ENCODE data around the gene PAQR6. TPM values are rescaled to one million over a fixed set of nuclear protein-coding genes. Genes with fewer than 3 reads are reported as not detected.

PAQR6 gene
- total RNA-seq, 1 donor from 2014 or later, result 12.0 TPM

DNA sequence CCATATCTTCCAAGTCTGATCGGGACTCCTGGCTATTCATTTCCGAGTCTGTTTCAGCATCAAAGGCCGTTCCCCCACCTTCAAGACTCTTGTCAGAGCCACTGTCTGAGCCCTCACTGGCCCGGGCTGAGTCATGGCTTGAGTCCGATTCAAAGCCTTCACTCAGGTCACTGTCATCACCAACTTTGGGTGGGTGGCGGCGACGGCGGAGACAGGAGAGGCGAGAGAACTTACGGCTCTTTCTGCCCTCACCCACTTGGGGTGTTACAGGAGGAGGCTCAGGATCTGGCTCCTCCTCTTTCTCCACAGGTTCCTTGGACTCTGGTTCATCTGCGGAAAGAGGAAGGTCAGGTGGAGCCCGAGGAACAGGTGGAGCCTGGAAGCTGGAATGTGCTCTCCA is 18.2 kb upstream of the PAQR6 start:
- Mint-ChIP-seq H3K4me3 (ENCODE audit: unreplicated experiment) (no peak overlapping the region), H3K36me3 (ENCODE audit: unreplicated experiment) (peaks cover 61% of the 10 kb centered on the region)
- TF ChIP-seq, protein P1, sequence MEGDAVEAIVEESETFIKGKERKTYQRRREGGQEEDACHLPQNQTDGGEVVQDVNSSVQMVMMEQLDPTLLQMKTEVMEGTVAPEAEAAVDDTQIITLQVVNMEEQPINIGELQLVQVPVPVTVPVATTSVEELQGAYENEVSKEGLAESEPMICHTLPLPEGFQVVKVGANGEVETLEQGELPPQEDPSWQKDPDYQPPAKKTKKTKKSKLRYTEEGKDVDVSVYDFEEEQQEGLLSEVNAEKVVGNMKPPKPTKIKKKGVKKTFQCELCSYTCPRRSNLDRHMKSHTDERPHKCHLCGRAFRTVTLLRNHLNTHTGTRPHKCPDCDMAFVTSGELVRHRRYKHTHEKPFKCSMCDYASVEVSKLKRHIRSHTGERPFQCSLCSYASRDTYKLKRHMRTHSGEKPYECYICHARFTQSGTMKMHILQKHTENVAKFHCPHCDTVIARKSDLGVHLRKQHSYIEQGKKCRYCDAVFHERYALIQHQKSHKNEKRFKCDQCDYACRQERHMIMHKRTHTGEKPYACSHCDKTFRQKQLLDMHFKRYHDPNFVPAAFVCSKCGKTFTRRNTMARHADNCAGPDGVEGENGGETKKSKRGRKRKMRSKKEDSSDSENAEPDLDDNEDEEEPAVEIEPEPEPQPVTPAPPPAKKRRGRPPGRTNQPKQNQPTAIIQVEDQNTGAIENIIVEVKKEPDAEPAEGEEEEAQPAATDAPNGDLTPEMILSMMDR (IDR thresholded peaks at IDR 0.05), result no peak

DNA sequence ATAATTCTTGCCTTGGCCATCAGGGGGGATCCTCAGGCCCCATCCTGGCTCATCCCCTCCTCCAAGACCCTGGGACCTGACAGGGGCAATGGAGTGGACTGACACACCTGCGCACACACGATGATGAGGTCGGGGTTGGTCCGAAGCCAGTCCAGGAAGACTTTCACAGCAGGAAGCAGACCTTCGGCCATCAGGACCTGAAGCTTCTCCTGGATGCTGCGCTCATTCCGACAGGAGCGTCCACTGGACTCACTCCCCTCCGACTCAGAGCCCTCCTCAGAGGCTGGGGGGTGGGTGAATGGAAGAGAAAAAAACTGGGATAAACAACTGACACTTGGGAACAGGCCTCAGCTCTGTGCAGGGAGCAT is 15.4 kb upstream of the PAQR6 start:
- TF ChIP-seq, protein P1 (IDR thresholded peaks at IDR 0.05), result no peak
- peaks cover 67% of the 10 kb centered on the region for H3K36me3 Mint-ChIP-seq (ENCODE audit: unreplicated experiment)
- DNase-seq (ENCODE audit: extremely low spot score, unreplicated experiment), result no peak
- H3K4me1 Mint-ChIP-seq (ENCODE audit: unreplicated experiment), result no peaks in the 10 kb centered on the region
- no peak overlapping the region for H3K4me3 Mint-ChIP-seq (ENCODE audit: unreplicated experiment)
- no peaks in the 10 kb centered on the region for H3K9me3 Mint-ChIP-seq (ENCODE audit: unreplicated experiment)
- no peak overlapping the region for H3K27ac Mint-ChIP-seq (ENCODE audit: unreplicated experiment)
- H3K27me3 Mint-ChIP-seq (ENCODE audit: unreplicated experiment), result no peaks in the 10 kb centered on the region

More for the DNA sequence above, 18.2 kb upstream of the PAQR6 start:
- Mint-ChIP-seq H3K4me1 (ENCODE audit: unreplicated experiment) (no peaks in the 10 kb centered on the region), H3K27me3 (ENCODE audit: unreplicated experiment) (no peaks in the 10 kb centered on the region), H3K27ac (ENCODE audit: unreplicated experiment) (no peak overlapping the region), H3K9me3 (ENCODE audit: unreplicated experiment) (no peaks in the 10 kb centered on the region)
- no peak for DNase-seq (ENCODE audit: extremely low spot score, unreplicated experiment)

DNA sequence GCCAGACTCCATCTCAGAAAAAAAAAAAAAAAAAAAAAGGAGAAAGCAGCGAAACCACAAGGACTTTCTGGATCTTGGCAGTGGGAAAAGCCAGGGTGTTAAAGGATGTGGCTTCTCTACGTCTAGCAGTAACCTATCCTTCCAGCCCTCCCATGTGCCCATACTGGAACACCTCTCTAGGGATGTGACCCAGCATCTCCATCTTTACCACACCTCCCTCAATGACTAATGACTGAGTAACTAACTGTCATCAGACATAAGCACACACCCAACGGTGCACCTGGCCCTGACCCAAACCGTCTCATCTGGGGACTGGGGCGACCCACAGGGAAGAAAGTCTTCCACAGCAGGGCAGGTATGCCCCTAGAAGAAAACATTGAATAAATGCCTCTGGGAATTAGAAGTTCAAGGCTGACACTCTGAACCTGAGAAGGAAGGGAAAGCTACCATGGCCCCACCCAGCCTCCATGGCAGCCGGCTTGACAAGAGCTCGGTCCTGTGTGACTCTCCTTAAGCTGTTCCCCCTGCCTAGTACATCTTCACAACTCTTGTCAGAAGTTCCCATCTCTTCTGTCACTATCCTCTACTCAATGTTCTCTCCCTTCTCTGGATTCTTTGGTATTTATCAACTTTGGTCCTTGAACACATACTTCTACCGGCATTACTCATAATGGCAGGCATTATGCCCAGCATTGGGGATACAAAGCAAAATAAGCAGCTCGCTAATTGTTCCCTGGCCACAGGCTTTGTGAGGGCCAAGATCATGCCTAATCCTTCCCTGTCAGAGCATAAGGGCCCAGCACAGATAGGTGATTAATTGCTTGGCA is 14.8 kb upstream of the PAQR6 start:
- Mint-ChIP-seq H3K36me3 (ENCODE audit: unreplicated experiment) (peaks cover 69% of the 10 kb centered on the region), H3K27ac (ENCODE audit: unreplicated experiment) (no peak overlapping the region), H3K9me3 (ENCODE audit: unreplicated experiment) (no peaks in the 10 kb centered on the region), H3K27me3 (ENCODE audit: unreplicated experiment) (no peaks in the 10 kb centered on the region), H3K4me3 (ENCODE audit: unreplicated experiment) (no peak overlapping the region), H3K4me1 (ENCODE audit: unreplicated experiment) (no peaks in the 10 kb centered on the region)
- TF ChIP-seq, protein P1 (IDR thresholded peaks at IDR 0.05), result no peak
- DNase-seq (ENCODE audit: extremely low spot score, unreplicated experiment), result no peak

DNA sequence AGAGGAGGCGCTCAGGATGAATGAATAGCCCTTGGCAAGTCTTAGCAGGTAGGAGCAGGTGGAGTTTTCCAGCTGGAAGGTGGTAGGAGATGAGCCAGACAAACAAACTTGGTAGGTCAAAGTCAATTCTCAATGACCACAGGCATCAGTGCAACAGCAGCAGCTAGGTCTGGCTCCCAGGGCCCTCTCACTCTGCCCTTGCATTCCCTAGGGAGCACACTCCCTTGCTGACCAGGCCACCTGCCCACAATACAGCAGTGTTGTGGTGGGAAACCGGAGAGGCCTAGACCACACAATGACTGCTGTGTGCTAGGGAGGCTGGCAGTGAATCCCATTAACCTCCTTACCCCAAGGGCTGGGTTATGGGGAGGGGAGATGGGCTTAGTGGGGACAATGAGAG is 13.0 kb upstream of the PAQR6 start:
- peaks cover 61% of the 10 kb centered on the region for H3K36me3 Mint-ChIP-seq (ENCODE audit: unreplicated experiment)
- no peak for DNase-seq (ENCODE audit: extremely low spot score, unreplicated experiment)
- TF ChIP-seq, protein P1 (IDR thresholded peaks at IDR 0.05), result no peak
- H3K27me3 Mint-ChIP-seq (ENCODE audit: unreplicated experiment), result no peaks in the 10 kb centered on the region
- no peak overlapping the region for H3K4me3 Mint-ChIP-seq (ENCODE audit: unreplicated experiment)
- H3K9me3 Mint-ChIP-seq (ENCODE audit: unreplicated experiment), result no peaks in the 10 kb centered on the region
- H3K27ac Mint-ChIP-seq (ENCODE audit: unreplicated experiment), result no peak overlapping the region
- no peaks in the 10 kb centered on the region for H3K4me1 Mint-ChIP-seq (ENCODE audit: unreplicated experiment)

DNA sequence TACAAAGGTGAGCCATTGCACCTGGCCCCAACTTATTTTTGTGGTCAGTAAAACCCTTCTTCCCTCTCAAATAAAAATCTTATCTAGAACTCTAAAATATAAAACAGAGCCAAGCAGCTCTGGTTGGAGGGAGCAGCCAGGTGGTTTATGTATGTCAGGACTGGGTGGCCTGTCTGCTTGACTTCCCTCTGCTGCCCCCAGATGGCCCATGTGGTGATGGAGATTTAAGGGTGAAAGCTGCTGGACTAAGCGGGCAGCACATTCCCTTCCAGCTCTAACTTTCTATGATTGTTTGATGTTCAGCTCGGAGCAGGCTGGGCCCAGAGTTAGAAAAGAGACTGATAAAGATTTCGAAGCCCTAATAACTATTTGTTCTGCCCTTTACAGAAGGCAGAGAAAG is 11.9 kb upstream of the PAQR6 start:
- Mint-ChIP-seq H3K4me1 (ENCODE audit: unreplicated experiment) (no peaks in the 10 kb centered on the region), H3K9me3 (ENCODE audit: unreplicated experiment) (no peaks in the 10 kb centered on the region), H3K27ac (ENCODE audit: unreplicated experiment) (no peak overlapping the region), H3K36me3 (ENCODE audit: unreplicated experiment) (peaks cover 53% of the 10 kb centered on the region), H3K27me3 (ENCODE audit: unreplicated experiment) (no peaks in the 10 kb centered on the region), H3K4me3 (ENCODE audit: unreplicated experiment) (no peak overlapping the region)
- TF ChIP-seq, protein P1 (IDR thresholded peaks at IDR 0.05), result no peak
- no peak for DNase-seq (ENCODE audit: extremely low spot score, unreplicated experiment)
